GM18519 (cell line): ENCODE results near the gene INPP5D.
"Not testable (repeated sequence)": the region's sequence is repeated elsewhere in the genome, so short reads cannot be mapped to it uniquely, and the experiment has no call there.

Experiments
- ATAC-seq: cut with Tn5 transposase; IDR thresholded peaks from one replicate; pipeline ENCODE4 v1.9.1; 2021; ENCODE audit warnings: mild to moderate bottlenecking, moderate library complexity; ENCODE audit not compliant: unreplicated experiment, low FRiP score

Gene INPP5D

DNA sequence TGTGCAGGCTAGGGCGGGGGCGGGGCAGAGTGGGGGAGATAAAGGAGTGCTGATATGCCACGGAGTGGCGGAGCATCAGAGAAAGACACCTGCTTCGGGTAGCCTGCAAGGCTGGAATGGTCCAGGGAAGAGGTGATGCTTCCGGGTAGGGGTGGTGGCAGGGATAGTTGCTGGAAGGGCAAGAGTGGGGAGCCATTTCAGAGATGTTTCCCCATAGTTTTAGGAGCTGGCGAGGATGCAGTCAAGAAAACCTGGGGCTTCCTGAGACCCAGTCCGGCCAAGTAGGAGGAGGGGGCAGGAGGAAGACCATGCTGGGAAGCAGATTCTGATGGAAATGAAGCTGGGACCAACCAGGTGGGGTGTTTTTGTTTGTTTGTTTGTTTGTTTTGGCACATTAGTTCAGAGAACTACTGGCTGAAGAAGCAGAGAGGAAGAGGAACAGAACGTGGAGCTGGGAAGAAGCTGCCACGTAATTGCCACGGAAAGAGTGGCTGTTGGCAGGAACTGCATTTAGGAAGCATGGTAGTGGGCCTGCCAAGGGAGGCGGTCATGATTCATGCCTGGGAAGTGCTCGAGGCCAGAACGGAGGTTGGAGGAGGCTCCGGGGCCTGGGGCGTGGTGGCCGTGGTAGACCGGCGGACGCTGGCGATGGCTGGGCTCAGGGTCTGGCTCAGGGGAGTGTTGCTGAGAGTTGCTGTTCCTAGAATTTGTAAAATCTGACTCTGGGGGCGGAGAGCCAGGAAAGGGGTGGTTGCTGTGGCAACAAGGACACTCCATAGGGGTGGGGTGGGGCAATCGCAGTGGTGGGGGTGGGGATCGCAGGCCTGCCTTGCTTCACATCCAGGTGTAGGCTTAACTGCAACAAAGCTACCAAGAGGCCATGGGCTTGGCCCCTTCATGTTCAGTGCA lies 8.6 kb upstream of the INPP5D start:
- ATAC-seq: no peak

DNA sequence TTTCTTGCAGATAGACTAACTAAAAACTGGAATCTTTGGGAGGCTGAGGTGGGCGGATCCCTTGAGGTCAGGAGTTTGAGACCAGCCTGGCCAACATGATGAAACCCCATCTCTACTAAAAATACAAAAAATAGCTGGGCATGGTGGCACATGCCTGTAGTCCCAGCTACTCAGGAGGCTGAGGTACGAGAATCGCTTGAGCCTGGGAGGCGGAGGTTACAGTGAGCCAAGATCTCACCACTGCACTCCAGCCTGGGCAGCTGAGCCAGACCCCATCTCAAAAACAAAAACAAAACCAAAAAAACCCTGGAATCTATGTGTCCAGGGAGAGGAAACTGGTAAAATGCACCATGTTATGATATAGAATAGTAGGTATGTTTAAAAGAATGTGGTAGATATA lies 7.6 kb upstream of the INPP5D start:
- not testable (repeated sequence) for ATAC-seq

DNA sequence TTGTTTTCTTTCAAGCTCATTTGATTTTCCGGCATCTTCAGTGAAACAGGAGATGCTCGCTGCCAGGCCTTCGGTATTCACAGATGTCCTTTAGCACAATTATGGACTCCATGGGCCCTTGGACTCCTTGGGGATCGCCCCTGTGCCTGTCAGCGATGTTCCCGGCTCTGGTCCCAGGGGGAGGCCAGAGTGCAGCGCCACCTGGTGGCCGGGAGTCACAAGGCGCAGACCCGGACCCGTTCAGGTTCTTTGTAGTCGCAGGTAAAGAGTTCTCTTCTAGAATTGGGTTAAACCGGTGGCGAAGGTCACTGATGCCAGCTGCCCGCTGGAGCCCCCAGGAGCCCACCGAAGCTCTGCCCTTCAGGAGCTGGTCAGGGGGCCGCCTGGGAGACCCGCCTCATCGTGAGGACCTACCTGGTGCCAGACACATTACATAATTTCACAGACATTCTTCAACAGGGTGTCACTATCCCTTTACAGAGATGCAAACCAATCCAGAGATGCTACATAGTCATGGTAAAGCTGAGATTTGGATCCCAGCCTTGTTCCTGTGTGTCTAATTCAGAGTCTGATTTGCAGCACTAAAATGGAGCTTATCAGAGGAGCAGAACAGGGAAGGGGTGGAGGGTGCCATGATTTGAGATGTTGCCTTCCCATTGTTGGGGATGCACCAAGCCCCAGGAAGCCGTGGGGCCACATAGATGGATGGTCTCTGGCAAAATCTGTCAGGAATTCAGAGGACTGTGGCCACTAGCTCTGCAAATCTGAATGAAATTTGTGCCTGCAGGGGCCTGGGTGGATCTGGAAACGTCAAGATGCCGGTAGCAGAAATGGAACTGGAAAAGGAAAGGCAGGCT lies 6.0 kb upstream of the INPP5D start:
- ATAC-seq: no peak

DNA sequence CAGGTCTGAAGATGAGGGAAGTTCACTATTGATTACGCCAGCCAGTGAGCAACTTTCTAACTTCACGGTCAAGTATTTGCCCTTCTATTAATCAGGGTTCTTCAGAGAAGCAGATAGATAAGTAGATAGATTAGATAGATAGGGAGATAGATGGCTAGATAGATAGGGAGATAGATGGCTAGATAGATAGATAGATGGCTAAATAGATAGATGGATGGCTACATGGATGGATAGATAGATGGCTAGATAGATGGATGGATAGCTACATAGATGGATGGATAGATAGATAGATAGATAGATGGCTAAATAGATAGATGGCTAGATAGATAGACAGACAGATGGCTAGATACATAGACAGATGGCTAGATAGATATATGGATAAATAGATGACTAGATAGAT lies 4.8 kb upstream of the INPP5D start:
- ATAC-seq: no peak

DNA sequence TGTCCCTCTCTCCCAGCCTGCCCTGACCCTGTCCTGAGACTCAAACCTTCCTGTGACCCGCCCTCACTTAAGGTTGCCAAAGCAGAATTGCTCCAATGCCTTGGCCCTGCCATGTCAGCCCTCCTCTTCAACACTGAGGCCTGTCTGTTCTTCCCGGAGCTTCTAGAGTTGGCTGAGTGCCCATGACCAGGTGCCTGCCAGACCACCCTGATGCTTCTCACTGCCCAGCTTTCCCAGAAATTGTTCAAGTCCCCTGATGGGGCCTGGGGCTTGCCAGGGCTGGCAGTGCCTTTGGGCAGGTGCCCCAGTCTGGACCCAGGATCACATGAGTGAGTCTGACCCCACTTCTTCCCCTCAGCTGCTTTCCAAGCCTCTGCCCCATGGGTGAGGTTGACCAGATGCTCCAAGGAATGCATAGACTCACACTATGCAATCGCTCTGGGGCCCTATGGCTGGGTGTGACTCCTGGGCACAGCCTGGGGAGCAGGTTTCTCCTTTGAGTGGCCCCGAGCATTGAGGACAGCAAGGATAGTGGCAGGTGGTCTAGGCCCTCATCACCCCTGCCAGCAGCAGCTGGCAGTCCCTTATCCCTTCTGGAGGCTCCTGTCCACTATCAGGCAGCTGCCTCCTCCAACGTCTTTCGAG lies 3.1 kb upstream of the INPP5D start:
- no peak for ATAC-seq

DNA sequence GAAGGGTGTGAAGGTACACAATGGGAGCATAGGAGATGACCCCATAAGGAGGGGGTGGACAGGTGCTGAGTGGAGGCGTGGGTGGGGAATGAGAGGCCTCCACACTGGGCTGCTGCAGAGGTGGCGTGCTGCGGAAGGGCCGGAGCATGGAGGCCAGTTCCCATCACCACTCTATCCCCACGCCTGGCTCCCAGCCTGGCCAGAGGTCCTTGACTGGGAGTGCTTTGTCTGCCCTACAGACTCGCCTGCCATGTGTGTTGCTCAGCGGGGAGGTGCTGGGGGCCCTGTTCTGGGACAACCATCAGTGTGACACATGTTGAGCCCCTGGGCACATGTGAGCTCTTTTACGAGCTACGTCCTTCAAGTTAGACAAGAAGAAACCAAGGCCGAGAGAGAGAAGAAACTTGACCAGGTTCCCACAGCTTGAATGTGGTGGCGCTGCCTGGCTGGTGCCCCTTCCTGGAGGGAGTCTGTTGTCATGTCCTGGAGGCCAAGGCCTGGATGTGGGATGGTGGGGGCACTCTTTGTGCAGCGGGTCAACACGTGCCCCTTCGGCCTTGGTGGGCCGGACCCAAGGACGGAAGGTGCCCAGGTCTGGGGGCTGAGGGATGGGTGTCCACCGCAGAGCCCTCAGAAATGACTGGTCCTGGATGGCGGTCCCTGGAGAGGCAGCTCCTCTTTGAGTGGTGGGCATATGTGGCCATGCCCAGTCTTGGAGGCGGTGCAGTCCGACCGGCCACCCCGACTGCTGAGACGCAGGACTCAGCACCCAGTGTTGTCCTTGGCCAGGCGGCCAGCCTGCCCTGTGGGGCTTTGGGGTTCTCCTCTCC lies 1.2 kb upstream of the INPP5D start:
- no peak for ATAC-seq

DNA sequence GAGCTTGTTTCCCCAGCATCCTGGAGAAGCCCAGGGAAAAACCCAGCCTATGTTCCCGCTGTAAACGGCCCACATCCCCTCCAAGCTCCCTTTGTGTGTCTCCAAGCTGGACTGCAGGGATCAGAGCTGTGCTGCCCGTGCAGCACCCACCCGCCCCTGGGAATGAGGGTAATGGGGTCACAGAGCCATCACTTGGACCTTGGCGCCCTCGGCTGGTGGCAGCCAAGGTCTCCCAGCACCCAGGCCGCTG lies 670 bp upstream of the INPP5D start:
- ATAC-seq: no peak

DNA sequence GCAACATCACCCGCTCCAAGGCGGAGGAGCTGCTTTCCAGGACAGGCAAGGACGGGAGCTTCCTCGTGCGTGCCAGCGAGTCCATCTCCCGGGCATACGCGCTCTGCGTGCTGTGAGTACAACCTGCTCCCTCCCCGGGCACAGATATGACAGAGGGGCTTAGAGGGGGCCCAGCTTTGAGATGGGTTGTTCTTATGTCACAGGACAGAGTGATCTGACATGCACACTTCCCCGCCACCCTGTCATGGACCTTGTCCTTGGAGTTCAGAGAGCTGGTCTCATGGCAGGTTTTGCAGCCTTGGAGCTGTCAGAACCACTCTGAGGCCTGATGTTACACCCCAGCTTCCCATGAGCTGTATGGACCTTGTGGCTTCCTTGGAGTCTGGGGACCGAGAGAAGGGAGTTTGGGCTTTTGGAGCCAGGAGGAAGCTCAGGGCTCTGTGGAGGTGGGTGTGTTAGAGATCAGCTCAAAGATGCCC lies 398 bp downstream of the INPP5D start:
- no peak for ATAC-seq

DNA sequence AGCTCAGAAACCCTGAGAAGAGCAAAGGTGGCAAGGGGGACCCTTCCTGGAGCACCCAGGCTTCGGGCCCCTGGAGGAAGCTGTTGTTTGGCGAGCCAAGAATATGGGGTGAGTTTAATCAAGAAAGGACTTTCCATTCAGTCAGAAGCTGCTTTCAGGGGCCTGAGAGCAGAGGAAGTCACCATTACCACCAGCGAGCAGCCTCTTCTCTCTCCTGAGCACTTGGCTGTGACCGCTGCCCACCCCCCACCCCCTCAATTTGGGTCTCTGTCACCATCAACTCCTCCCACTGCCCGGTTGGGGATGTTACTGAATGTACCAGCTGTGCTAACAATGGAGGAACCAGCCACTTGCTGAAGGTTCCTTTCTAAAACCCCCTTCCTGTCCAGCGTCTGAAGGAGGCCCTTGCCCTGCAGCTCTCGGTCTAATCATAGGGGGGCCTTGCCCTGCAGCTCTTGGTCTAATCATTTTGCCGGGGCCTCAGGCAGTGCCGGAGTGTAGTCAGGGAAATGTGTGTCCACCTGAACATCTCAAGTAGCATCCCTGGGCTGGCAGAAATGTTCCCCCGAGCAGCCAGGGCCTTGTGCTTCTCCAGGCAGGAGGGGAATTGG lies 943 bp downstream of the INPP5D start:
- no peak for ATAC-seq

DNA sequence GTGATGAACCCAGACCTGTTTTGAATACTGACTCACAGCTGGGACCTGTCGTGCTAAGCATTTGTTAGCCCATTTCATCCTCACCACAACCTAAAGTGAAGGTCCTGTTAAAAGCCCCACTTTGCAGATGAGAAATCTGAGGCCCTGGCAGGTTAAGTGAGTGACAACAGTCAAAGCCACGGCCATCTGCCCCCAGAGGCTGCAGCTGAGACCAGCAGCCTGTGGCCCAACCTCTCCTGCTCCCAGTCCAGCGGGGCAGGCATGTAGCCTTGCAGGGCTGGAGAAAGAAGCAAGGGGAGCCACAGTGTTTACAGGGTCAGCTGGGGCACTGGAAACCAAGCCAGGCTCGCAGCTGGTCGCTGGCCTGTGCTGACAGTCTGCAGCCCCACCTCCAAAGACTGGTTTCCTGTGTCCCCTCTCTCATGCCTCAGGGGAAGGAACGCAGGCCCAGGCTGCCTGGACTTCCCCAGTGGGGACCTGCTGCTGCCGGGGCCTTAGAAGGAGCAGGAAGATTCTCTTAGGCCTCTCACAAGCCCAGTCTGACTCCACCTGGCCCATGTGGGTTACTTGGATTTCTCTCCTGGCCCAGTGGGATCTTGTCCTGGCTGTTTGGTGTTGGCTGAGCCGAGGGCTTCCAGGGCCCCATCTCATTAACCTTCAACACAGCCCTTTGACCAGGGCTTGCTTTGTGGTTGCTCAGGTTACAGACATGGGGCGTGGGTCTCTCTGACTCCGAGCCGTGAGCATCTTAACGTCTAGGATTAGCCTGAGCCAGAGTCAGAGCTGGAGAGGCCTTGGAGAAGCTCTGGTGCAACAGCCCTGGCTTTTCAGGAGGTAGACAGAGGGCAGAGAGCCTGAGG lies 1.7 kb downstream of the INPP5D start:
- ATAC-seq: no peak

DNA sequence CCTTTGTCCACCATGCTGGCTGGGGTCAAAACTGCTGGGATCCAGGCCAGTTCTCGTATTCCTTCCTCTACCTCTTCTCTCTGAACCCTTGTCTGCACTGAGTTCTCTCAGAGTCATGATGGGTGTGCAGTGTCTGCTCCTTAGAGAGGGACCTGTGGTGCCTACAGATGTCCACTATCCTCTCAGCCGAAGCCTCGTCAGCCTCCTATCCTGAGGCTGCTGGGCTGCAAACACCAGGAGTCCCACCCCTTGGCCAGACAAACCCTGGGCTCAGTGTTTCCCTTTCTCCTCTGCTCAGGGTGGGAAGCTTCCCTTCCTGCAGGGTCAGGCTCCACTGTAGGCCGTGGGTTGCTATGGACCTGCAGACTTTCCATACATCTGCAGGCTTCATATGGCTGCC lies 2.3 kb downstream of the INPP5D start:
- ATAC-seq: no peak

DNA sequence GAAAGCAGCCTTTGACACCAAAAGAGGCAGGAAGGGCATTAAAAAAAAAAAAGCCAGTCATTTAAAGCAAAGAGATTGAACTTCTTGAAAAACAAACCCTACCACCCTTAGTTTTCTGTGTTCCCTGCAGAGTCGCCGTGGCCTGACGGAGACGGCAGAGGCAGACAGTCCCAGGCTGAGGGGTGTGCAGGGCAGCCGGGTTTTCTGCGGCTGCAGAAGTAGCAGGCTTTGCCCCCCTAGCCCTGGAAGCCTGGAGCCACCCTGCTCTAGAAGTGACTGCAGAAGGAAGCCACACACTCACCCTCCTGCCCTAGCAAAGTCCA lies 2.8 kb downstream of the INPP5D start:
- ATAC-seq: no peak

DNA sequence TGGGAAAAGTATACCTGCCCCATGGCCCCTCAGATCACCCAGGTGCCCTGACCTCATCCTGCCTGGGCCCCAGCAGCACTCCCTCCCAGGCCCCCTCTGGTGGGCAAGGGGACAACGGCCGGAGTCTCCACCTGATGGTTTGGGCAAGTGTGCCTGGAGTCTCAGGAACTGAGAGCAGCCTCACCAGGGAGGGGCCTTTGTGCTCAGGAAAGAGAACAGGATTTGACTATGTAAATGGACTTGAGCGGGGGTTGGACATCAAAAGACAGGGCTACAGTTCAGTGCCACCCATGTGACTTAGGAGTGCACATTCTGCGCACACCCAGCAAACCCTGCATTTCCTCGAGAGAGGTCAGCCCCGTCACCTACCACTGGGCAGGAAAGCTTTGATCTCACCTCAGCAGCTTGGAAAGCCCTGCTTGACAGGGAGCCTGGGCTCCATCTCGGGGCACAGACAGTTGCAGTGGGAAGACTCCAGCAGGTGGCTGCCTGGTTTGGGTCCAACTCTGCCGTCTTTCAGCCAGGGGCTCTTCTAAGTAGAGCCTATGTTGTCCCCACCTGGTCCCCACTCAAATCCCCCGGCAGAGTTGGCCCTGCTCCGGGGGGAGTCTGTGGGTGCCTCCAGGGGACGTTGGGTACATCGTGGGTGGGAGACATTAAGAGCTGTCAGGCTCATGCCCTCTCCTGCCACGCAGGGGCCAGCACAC lies 3.3 kb downstream of the INPP5D start:
- ATAC-seq: peak; percentile 30

DNA sequence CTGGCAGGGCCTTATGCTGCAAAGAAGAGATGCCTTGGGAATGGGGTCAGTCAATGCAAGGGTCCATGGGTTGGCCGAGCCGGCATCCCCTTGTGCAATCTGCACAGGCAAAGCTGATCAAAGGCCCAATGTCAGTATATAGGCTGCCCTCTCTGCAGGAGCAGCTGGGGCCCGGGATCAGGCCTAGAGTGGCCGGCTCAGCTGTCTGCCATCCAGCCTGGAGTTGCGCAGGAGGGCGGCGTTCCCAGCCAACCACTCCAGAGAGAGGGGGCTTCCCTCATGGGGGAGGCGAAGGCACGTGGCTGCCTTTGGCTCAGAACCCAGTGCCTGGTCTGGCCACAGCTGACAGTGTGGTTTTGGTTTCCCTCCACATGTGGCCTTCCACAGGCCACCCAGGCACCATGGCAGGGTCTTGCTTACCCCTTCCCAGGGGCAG lies 3.9 kb downstream of the INPP5D start:
- no peak for ATAC-seq

DNA sequence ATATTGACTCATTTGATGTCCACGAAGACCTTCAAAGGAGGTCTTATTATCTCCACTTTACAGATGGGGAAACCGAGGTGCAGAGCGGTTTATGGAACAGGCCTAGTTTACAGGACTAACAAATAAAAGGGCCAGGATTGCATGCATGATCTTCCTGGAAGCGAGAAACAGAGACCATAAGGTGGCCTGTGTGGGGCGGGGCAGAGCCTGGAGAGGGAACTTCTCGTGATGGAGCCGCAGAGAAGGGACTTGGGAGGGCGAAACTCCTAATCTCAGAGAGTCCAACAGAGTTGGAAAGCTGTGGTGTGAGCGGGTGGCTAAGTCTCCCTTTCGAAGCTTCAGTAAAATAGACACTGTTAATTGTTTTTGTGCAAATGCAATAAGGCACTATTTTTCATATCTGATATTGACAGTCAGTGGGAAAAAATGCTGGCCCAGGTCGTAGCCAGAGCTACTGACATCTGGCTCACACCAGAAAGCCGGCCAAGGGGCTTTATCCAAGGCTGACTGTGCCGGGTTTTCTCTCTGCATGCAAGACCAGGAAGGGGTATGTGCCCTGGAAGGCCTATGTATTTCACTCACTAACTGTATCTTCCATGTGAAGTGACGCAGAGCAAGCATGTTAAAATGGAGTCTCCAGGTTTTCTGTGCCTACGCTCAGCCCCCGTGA lies 4.5 kb downstream of the INPP5D start:
- ATAC-seq: no peak

DNA sequence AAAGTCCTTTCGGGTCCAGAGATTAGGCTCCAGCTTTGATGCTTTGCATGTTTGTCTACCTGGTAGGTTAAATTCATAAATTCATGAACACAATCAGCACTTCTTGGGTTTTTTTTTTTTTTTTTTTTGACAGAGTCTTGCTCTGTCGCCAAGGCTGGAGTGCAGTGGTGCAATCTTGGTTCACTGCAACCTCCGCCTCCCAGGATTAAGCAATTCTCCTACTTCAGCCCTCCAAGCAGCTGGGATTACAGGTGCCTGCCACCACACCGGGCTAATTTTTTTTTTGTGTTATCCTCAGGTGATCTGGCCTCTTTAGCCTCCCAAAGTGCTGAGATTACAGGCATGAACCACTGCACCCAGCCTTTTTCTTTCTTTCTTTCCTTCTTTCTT lies 5.1 kb downstream of the INPP5D start:
- not testable (repeated sequence) for ATAC-seq

DNA sequence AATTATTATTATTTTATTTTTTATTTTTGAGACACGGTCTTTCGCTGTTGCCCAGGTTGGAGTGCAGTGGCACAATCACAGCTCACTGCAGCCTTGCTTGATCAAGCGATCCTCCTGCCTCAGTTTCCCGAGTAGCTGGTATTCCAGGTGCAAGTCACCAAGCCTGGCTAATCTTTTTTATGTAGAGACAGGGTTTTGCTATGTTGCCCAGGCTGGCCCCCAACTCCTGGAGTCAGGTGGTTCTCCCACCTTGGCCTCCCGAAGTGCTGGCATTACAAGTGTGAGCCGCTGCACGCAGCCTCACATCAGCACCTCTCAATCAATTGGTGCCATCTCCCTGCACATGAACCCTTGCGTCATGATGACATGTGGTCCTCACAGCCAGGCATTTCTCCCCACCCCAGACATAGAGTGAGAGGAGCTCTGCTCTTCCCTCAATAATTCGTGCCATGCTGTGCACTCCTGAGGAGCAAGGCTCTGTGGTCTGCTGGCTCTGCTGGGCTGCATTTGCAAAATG lies 5.9 kb downstream of the INPP5D start:
- ATAC-seq: no peak
